H9 (cell line): Measurements from ENCODE around the gene KCNG2. TPM values are rescaled to one million over a fixed set of nuclear protein-coding genes. Genes with fewer than 3 reads are reported as not detected.

ENCODE experiments used
- DNase-seq: peaks from one replicate; pipeline ENCODE4 v3.0.0-alpha.2; 2017
- H2AFZ ChIP-seq: one replicate; pipeline ENCODE4 v1.6.1; 2013; ENCODE audit warnings: mild to moderate bottlenecking, low read length, control low read depth, moderate library complexity
- H2AK5ac ChIP-seq: 2 replicates; pipeline ENCODE4 v1.6.1; 2013; ENCODE audit warnings: low read length, control low read depth, mixed read lengths; ENCODE audit not compliant: insufficient read length
- H2BK120ac ChIP-seq: one replicate; pipeline ENCODE4 v1.6.1; 2013; ENCODE audit warnings: low read depth, mild to moderate bottlenecking, low read length, control low read depth, inconsistent platforms; ENCODE audit not compliant: poor library complexity, severe bottlenecking
- H2BK12ac ChIP-seq: 2 replicates; pipeline ENCODE4 v1.6.1; 2013; ENCODE audit warnings: low read length, control low read depth, mixed read lengths, low read depth; ENCODE audit not compliant: insufficient read length
- H2BK15ac ChIP-seq: 2 replicates; pipeline ENCODE4 v1.6.1; 2013; ENCODE audit warnings: low read depth, low read length, control low read depth
- H2BK20ac ChIP-seq: one replicate; pipeline ENCODE4 v1.6.1; 2013; ENCODE audit warnings: low read depth, mild to moderate bottlenecking, low read length, control low read depth, inconsistent platforms; ENCODE audit not compliant: poor library complexity, severe bottlenecking
- H2BK5ac ChIP-seq: 2 replicates; pipeline ENCODE4 v1.6.1; 2013; ENCODE audit warnings: low read length, control low read depth, mixed read lengths; ENCODE audit not compliant: insufficient read length
- H3K14ac ChIP-seq: 2 replicates; pipeline ENCODE4 v1.6.1; 2013; ENCODE audit warnings: low read length, control low read depth; ENCODE audit not compliant: insufficient read depth
- H3K18ac ChIP-seq: 2 replicates; pipeline ENCODE4 v1.6.1; 2013; ENCODE audit warnings: low read depth, mild to moderate bottlenecking, mixed read lengths, low read length, control low read depth; ENCODE audit not compliant: insufficient read length
- H3K23ac ChIP-seq: 2 replicates; pipeline ENCODE4 v1.6.1; 2013; ENCODE audit warnings: low read length, control low read depth, mixed read lengths, low read depth; ENCODE audit not compliant: insufficient read length
- H3K23me2 ChIP-seq: 2 replicates; pipeline ENCODE4 v1.6.1; 2013; ENCODE audit warnings: low read depth, mild to moderate bottlenecking, mixed read lengths, low read length, control low read depth; ENCODE audit not compliant: insufficient read length, poor library complexity, severe bottlenecking
- H3K27ac ChIP-seq: 2 replicates; pipeline ENCODE4 v1.5.1; 2013; ENCODE audit warnings: low read length, control low read depth, mixed read lengths, low read depth; ENCODE audit not compliant: insufficient read length
- H3K27me3 ChIP-seq: 2 replicates; pipeline ENCODE4 v1.6.1; 2013; ENCODE audit warnings: low read length, control low read depth, inconsistent platforms; ENCODE audit not compliant: insufficient read depth
- H3K4ac ChIP-seq: 2 replicates; pipeline ENCODE4 v1.6.1; 2013; ENCODE audit warnings: low read depth, mild to moderate bottlenecking, control low read depth, inconsistent platforms, low read length, moderate library complexity
- H3K4me1 ChIP-seq: 2 replicates; pipeline ENCODE4 v1.6.1; 2013; ENCODE audit warnings: low read length, control low read depth, inconsistent platforms; ENCODE audit not compliant: insufficient read depth
- H3K4me2 ChIP-seq: 2 replicates; pipeline ENCODE4 v1.6.1; 2013; ENCODE audit warnings: low read length, control low read depth, mixed read lengths; ENCODE audit not compliant: insufficient read length, insufficient read depth
- H3K56ac ChIP-seq: 2 replicates; pipeline ENCODE4 v1.6.1; 2013; ENCODE audit warnings: low read depth, mild to moderate bottlenecking, mixed read lengths, low read length, control low read depth; ENCODE audit not compliant: insufficient read length
- H3K79me1 ChIP-seq: 2 replicates; pipeline ENCODE4 v1.6.1; 2013; ENCODE audit warnings: low read depth, mild to moderate bottlenecking, moderate library complexity, low read length, control low read depth, inconsistent platforms; ENCODE audit not compliant: insufficient read depth, poor library complexity, severe bottlenecking
- H3K79me2 ChIP-seq: 2 replicates; pipeline ENCODE4 v1.6.1; 2013; ENCODE audit warnings: low read length, control low read depth, inconsistent platforms; ENCODE audit not compliant: insufficient read depth
- H3K9ac ChIP-seq: 2 replicates; pipeline ENCODE4 v1.6.1; 2013; ENCODE audit warnings: low read length, control low read depth, mixed read lengths; ENCODE audit not compliant: insufficient read length; ENCODE audit errors: extremely low read depth
- H3K9me3 ChIP-seq: one replicate; pipeline ENCODE4 v1.6.1; 2013; ENCODE audit warnings: low read depth, low read length, inconsistent platforms; ENCODE audit not compliant: control insufficient read depth
- H3T11ph ChIP-seq: one replicate; pipeline ENCODE4 v1.6.1; 2013; ENCODE audit warnings: mild to moderate bottlenecking, low read length, control low read depth, inconsistent platforms
- H4K20me1 ChIP-seq: one replicate; pipeline ENCODE4 v1.6.1; 2013; ENCODE audit not compliant: control insufficient read depth, insufficient read length, insufficient read depth
- H4K5ac ChIP-seq: 2 replicates; pipeline ENCODE4 v1.6.1; 2013; ENCODE audit warnings: low read depth, mild to moderate bottlenecking, mixed read lengths, low read length, control low read depth; ENCODE audit not compliant: insufficient read length
- H4K8ac ChIP-seq: replicated peaks from 2 replicates; pipeline ENCODE4 v1.6.1; 2013; ENCODE audit warnings: low read length, control low read depth, mixed read lengths, low read depth; ENCODE audit not compliant: insufficient read length
- H4K91ac ChIP-seq: 2 replicates; pipeline ENCODE4 v1.6.1; 2013; ENCODE audit warnings: low read depth, mild to moderate bottlenecking, moderate library complexity, mixed read lengths, low read length, control low read depth; ENCODE audit not compliant: insufficient read length
- H3K27ac Mint-ChIP-seq, 3 experiments: 2 replicates in 2 of 3; 3 replicates in 1 of 3; pipeline ENCODE4 v1.8.0; 2020 to 2021; ENCODE audit warnings: mixed read lengths in 3 of 3, mild to moderate bottlenecking in 1 of 3, moderate library complexity in 1 of 3
- H3K27me3 Mint-ChIP-seq: 2 replicates; pipeline ENCODE4 v1.8.0; 2021; ENCODE audit warnings: low read depth, mild to moderate bottlenecking, moderate library complexity, mixed read lengths
- H3K36me3 Mint-ChIP-seq, 3 experiments: 2 replicates in 2 of 3; 3 replicates in 1 of 3; pipeline ENCODE4 v1.8.0; 2020 to 2021; ENCODE audit warnings: low read depth in 3 of 3, mixed read lengths in 3 of 3; ENCODE audit not compliant: insufficient read depth in 1 of 3
- H3K4me1 Mint-ChIP-seq, 2 experiments: 2 replicates each; pipeline ENCODE4 v1.8.0; 2020; ENCODE audit warnings: mixed read lengths in 2 of 2
- H3K4me3 Mint-ChIP-seq, 2 experiments: 2 replicates in 1 of 2; 3 replicates in 1 of 2; pipeline ENCODE4 v1.8.0; 2020 to 2021; ENCODE audit warnings: mild to moderate bottlenecking in 2 of 2, mixed read lengths in 2 of 2, moderate library complexity in 1 of 2
- H3K9me3 Mint-ChIP-seq, 2 experiments: 2 replicates in 1 of 2; 3 replicates in 1 of 2; pipeline ENCODE4 v1.8.0; 2020; ENCODE audit warnings: mild to moderate bottlenecking in 2 of 2, mixed read lengths in 2 of 2, moderate library complexity in 1 of 2
- CTCF ChIP-seq: fragments of 200-600 bp; sonication (generic); conservative IDR thresholded peaks from 3 replicates; pipeline ENCODE4 v1.8.0; 2021; ENCODE audit warnings: antibody characterized with exemption, mild to moderate bottlenecking
- WGBS: extraction: QIAGEN DNeasy Blood & Tissue Kit; methylation state at CpG from one replicate; pipeline ENCODE4 v1.1.7; 2013; ENCODE audit warnings: missing lambda C conversion rate, low lambda C conversion rate, mixed read lengths; ENCODE audit not compliant: insufficient read length; ENCODE audit errors: extremely low coverage; 5-methylcytosine and 5-hydroxymethylcytosine counted together
- total RNA-seq: library from RNA; stranded (reverse); gene quantifications from 2 replicates; pipeline ENCODE4 v1.2.1, GENCODE V29; 2021

KCNG2 gene
- total RNA-seq, 1 experiment from 2014 or later: 0.15 TPM

- Histone ChIP-seq H3K23me2 (no peaks in the 10 kb centered on the region), H3K4me2 (no peak overlapping the region), H3T11ph (no peak overlapping the region), H3K79me2 (no peaks in the 10 kb centered on the region), H2BK5ac (no peak overlapping the region), H3K14ac (no peak overlapping the region), H2BK120ac (no peak overlapping the region), H2AFZ (no peak overlapping the region), H2BK12ac (no peak overlapping the region), H2AK5ac (no peak overlapping the region), H3K56ac (no peak overlapping the region), H4K91ac (no peak overlapping the region), H4K5ac (no peak overlapping the region), H3K4ac (no peak overlapping the region), H3K18ac (no peak overlapping the region), H3K27ac (no peak overlapping the region), H3K27me3 (no peaks in the 10 kb centered on the region), H3K9me3 (no peaks in the 10 kb centered on the region), H3K79me1 (no peaks in the 10 kb centered on the region), H4K20me1 (no peaks in the 10 kb centered on the region), H2BK20ac (no peak overlapping the region), H3K23ac (no peak overlapping the region), H3K4me1 (no peaks in the 10 kb centered on the region), H2BK15ac (no peak overlapping the region), H4K8ac (no peak overlapping the region), H3K9ac (no peak overlapping the region)
- WGBS: no CpG with 5 or more reads among the region's 31 CpGs
- no peak for DNase-seq
- Mint-ChIP-seq H3K9me3 (peaks cover 10 to 15% of the 10 kb centered on the region in 2 experiments; a peak in 3 of 5 replicates), H3K4me1 (no peaks in the 10 kb centered on the region), H3K36me3 (peaks cover 16 to 28% (median 24%) of the 10 kb centered on the region in 3 experiments), H3K4me3 (no peak overlapping the region), H3K27ac (no peak overlapping the region), H3K27me3 (no peaks in the 10 kb centered on the region)
- TF ChIP-seq CTCF: no peak
Observed at GRCh38 chr18:79755496-79756142, 42.1 kb upstream of the KCNG2 start.
